Pancreas (tissue), 10 donors: Measurements from ENCODE around the gene APBA1. TPM values are rescaled to one million over a fixed set of nuclear protein-coding genes. Genes with fewer than 3 reads are reported as not detected.
A peak's percentile ranks its signal among the peaks of the same experiment; 100 is the strongest.
"Not testable (repeated sequence)": the region's sequence is repeated elsewhere in the genome, so short reads cannot be mapped to it uniquely, and the experiment has no call there.

Experiments used
- ATAC-seq, 4 donors: fragments of 200-7000 bp; cut with Tn5 transposase; one replicate each; pipeline versions ENCODE4 v1.8.0 to v1.9.1; 2020; ENCODE audit warnings: mild to moderate bottlenecking in 4 of 4, moderate library complexity in 4 of 4
- DNase-seq, 6 donors: peaks; one replicate each; pipeline ENCODE4 v3.0.0-alpha.2; 2020
- FAIRE-seq: peaks from 2 replicates; lab custom pipeline; 2012; peaks lifted over from hg19 to GRCh38; lab: Jason Lieb, UNC
- H3K27ac ChIP-seq, 4 donors: fragments of 200-600 bp; sonication (generic); 1 replicate in 3 of 4; 2 replicates in 1 of 4; pipeline versions ENCODE4 v1.5.0 to v1.8.0; 2020
- H3K27me3 ChIP-seq, 4 donors: fragments of 200-600 bp; one replicate each; pipeline ENCODE4 v1.8.0; 2021
- H3K36me3 ChIP-seq, 3 donors: fragments of 200-600 bp; sonication (generic) in 1 of 3; one replicate each; pipeline versions ENCODE4 v1.5.0 to v1.8.0; 2020 to 2021
- H3K4me1 ChIP-seq, 3 donors: fragments of 200-600 bp; one replicate each; pipeline ENCODE4 v1.8.0; 2021
- H3K4me3 ChIP-seq, 4 donors: fragments of 200-600 bp; sonication (generic) in 2 of 4; one replicate each; pipeline versions ENCODE4 v1.5.0 to v1.8.0; 2020 to 2021
- H3K9me3 ChIP-seq, 4 donors: fragments of 200-600 bp; one replicate each; pipeline ENCODE4 v1.8.0; 2021
- WGBS, 2 donors: extraction: QIAGEN DNeasy Blood & Tissue Kit; methylation state at CpG; one replicate each; pipeline ENCODE4 v1.1.7; 2013; 5-methylcytosine and 5-hydroxymethylcytosine counted together
- intact Hi-C, 3 donors: fragments of 100-400 bp; cut with DNase I; formaldehyde crosslinking; loops; one replicate each; pipeline versions ENCODE4 v1.11.1 to v1.14.2; 2022
- polyA plus RNA-seq, 2 donors: library from polyadenylated mRNA; stranded (reverse); fragments of 200-250 nt; gene quantifications; one replicate each; pipeline ENCODE4 v1.2.3, GENCODE V29; 2013
- total RNA-seq, 6 donors: library from RNA; stranded (reverse); fragmentation: NEBNext Ultra II Directional in 4 of 6; extraction: Animal tissue kit (Norgen Biotek cat#: 25700) in 4 of 6; gene quantifications; one replicate each; pipeline versions ENCODE4 v1.2.1 to v1.2.4, GENCODE V29; 2021 to 2023
- TF ChIP-seq, protein P1 (sequence below), 4 donors: fragments of 200-600 bp; sonication (generic) in 3 of 4; IDR thresholded peaks; one replicate each; pipeline versions ENCODE4 v1.5.0 to v1.8.0; 2021; ENCODE audit warnings: antibody characterized with exemption in 4 of 4
- donor health status: healthy with polysubstance abuse.
- donor health status: DM: no; HTN: no; CAD: no; lungs with moderate emphysema.
- donor health status: DM: no; HTN: no; CAD: no.
- donor health status: control.
- donor health status: control.
- donor health status: Bipolar disorder and iron deficiency.
- donor health status: DM: yes; HTN: yes; CAD: no.
- donor health status: DM: no; HTN: no; CAD: no.
- donor health status: DM: no; HTN: no; CAD: no.
- donor health status: DM: yes; HTN: yes; CAD: no.

The APBA1 gene
- total and polyA plus RNA-seq, 8 donors = 0.68 to 3.2 (median 2.2) TPM

DNA sequence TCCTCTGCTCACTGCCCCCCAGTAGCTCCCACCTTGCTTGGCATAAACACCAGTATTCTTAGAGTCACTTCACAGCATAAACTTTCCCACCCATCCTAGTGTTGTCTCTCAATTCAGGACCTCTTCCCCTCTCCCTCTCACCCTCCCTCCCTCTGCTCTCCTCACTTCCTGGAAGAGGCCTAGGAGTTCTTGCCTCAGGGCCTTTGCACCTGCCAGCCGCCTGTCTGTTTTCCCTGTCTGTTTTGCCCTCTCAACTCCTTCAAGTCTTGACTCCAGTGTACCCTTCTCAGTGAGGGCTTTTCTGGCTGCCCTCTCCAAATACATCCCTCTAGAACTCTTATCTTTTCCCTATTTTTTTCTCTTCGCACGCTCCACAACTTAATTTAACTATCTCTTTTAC is 260.9 kb downstream of the APBA1 start:
- FAIRE-seq (no peak), ATAC-seq (no peak), DNase-seq (no peak)
- H3K9me3 ChIP-seq = no peaks in the 10 kb centered on the region
- no peak overlapping the region for H3K27ac ChIP-seq
- WGBS, 2 donors = 95 to 100% methylated on average over 3 of the region's 3 CpGs
- intact Hi-C loops = no loop called here
- H3K36me3 ChIP-seq = no peaks in the 10 kb centered on the region
- no peaks in the 10 kb centered on the region for H3K27me3 ChIP-seq
- no peaks in the 10 kb centered on the region for H3K4me1 ChIP-seq
- H3K4me3 ChIP-seq = no peak overlapping the region
- TF ChIP-seq, protein P1, sequence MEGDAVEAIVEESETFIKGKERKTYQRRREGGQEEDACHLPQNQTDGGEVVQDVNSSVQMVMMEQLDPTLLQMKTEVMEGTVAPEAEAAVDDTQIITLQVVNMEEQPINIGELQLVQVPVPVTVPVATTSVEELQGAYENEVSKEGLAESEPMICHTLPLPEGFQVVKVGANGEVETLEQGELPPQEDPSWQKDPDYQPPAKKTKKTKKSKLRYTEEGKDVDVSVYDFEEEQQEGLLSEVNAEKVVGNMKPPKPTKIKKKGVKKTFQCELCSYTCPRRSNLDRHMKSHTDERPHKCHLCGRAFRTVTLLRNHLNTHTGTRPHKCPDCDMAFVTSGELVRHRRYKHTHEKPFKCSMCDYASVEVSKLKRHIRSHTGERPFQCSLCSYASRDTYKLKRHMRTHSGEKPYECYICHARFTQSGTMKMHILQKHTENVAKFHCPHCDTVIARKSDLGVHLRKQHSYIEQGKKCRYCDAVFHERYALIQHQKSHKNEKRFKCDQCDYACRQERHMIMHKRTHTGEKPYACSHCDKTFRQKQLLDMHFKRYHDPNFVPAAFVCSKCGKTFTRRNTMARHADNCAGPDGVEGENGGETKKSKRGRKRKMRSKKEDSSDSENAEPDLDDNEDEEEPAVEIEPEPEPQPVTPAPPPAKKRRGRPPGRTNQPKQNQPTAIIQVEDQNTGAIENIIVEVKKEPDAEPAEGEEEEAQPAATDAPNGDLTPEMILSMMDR (IDR thresholded peaks at IDR 0.05) = no peak

DNA sequence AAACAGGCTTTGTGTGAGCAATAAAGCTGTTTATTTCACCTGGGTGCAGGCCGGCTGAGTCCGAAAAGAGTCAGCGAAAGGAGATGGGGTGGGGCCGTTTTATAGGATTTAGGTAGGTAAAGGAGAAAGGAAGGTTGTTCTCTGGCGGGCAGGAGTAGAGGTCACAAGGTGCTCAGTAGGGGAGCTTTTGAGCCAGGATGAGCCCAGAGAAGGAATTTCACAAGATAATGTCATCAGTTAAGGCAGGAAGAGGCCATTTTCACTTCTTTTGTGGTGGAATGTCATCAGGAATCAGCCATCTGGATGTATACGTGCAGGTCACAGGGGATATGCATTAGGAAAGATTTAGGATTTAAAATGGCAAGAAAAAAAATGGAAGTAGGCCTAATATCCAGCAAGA is 262.2 kb downstream of the APBA1 start:
- H3K27me3 ChIP-seq, DNase-seq, intact Hi-C loops, H3K4me1 ChIP-seq, H3K9me3 ChIP-seq, H3K4me3 ChIP-seq, H3K36me3 ChIP-seq, ATAC-seq, H3K27ac ChIP-seq, FAIRE-seq: not testable (repeated sequence)
- 87 to 90% methylated on average over 6 of the region's 6 CpGs for WGBS, 2 donors

DNA sequence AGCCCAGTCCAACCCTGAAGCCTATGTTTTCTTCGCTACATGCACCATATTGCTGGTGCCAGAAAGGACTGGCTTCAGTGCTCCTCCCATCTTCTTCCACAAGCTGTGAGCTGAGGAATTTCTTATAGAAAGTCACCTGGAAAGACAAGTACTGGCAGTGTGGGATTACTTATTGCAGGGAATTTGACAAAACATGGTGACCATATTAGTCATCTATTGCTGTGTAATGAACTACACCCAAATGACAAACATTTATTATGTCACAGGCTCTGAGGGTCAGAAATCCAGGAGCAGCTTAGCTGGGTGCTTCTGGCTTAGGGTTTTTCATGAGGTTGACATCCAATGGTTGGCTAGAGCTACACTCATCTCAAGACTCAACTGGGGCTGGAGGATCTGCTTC is 271.7 kb downstream of the APBA1 start:
- TF ChIP-seq, protein P1 (IDR thresholded peaks at IDR 0.05) = no peak
- intact Hi-C loops = no loop called here
- 96 to 97% methylated on average over 1 of the region's 1 CpG for WGBS, 2 donors

DNA sequence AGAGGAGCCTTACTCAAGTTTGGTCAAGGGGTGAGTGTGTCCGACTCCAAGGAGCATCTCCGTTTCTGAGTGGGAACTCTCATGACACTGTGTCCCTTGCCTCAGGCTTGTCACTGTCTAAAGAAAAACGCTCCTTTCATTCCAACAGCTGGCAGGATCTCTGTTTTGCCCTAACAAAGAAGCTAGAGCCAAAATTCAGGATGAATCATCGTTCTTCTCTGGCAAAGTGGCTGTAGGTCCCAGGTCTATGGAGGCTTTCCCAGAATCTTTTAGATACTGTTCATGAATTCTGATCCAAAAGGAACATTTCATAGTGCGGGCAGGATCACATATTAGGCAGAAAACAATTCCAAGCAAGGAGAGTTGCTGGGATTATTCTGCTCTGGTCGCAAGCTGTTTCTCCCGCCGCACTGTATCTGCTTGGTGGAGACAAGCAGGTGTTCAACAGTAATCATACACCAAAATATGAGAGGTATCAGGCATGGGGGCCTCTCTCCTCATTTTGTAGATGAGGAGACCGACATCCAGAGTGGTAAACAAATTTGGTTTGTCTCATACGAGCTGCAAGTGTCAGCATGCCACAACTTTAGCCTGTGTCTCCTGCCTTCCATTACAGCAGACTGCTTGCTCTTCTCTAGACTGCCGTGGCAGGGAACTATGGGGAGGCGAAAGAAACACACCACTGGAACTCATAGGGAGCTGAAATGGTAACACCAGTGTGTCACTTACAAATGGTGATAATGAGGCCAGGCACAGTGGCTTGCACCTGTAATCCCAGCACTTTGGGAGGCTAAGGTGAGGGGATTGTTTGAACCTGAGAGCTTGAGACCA is 274.6 kb downstream of the APBA1 start:
- TF ChIP-seq, protein P1 (IDR thresholded peaks at IDR 0.05) = no peak
- Histone ChIP-seq H3K36me3 (no peaks in the 10 kb centered on the region), H3K27ac (no peak overlapping the region), H3K27me3 (no peaks in the 10 kb centered on the region), H3K9me3 (no peaks in the 10 kb centered on the region), H3K4me3 (no peak overlapping the region), H3K4me1 (no peaks in the 10 kb centered on the region)
- peak in 1 of 4 donors; percentile 23 for ATAC-seq
- no peak for FAIRE-seq
- DNase-seq = no peak
- intact Hi-C loops = no loop called here
- 63 to 83% methylated on average over 12 of the region's 12 CpGs for WGBS, 2 donors

More for the DNA sequence above, 271.7 kb downstream of the APBA1 start:
- FAIRE-seq = no peak
- no peak for DNase-seq
- Histone ChIP-seq H3K27me3 (no peaks in the 10 kb centered on the region), H3K36me3 (no peaks in the 10 kb centered on the region), H3K27ac (no peak overlapping the region), H3K4me3 (no peak overlapping the region), H3K9me3 (no peaks in the 10 kb centered on the region), H3K4me1 (no peaks in the 10 kb centered on the region)
- ATAC-seq = peak in 1 of 4 donors; percentile 24

DNA sequence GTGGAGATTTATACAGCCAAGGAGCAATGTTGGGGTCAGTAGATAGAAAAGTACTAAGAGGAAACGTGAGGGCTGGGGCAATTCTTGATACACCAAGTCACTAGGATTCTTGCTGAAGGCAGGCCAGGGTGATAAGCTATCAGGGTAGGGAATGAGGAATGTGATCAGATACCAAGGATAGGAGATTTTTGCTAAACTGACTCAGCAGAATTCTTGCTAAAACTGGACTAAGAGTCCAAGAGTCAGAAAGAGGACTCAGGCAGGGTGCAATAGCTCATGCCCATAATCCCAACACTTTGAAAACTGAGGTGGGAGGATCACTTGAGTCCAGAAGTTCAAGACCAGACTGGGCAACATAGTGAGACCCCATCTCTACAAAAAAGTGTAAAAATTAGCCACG is 275.4 kb downstream of the APBA1 start:
- Histone ChIP-seq H3K36me3 (no peaks in the 10 kb centered on the region), H3K27me3 (no peaks in the 10 kb centered on the region), H3K4me3 (no peak overlapping the region), H3K4me1 (no peaks in the 10 kb centered on the region), H3K9me3 (no peaks in the 10 kb centered on the region), H3K27ac (no peak overlapping the region)
- DNase-seq = no peak
- FAIRE-seq = no peak
- TF ChIP-seq, protein P1 (IDR thresholded peaks at IDR 0.05) = no peak
- ATAC-seq = no peak
- 78 to 83% methylated on average over 2 of the region's 2 CpGs for WGBS, 2 donors
- intact Hi-C loops = no loop called here
